Neuron (in vitro differentiated cells): ENCODE measurements around the gene DAZL.

Experiments used
- H2AFZ ChIP-seq: one replicate; pipeline ENCODE4 v1.6.1; 2013; ENCODE audit warnings: low read depth, mild to moderate bottlenecking, inconsistent platforms, low read length, moderate library complexity
- H3K27me3 ChIP-seq: one replicate; pipeline ENCODE4 v1.6.1; 2013; ENCODE audit warnings: low read length; ENCODE audit not compliant: insufficient read depth
- H3K36me3 ChIP-seq: one replicate; pipeline ENCODE4 v1.6.1; 2013; ENCODE audit warnings: low read length; ENCODE audit not compliant: insufficient read depth
- H3K4me1 ChIP-seq: one replicate; pipeline ENCODE4 v1.6.1; 2013; ENCODE audit warnings: low read length; ENCODE audit not compliant: insufficient read depth
- H3K4me3 ChIP-seq: 2 replicates; pipeline ENCODE4 v1.5.1; 2013; ENCODE audit warnings: mild to moderate bottlenecking, low read length, moderate library complexity
- H3K9me3 ChIP-seq: one replicate; pipeline ENCODE4 v1.6.1; 2013; ENCODE audit warnings: low read length

Gene DAZL

DNA sequence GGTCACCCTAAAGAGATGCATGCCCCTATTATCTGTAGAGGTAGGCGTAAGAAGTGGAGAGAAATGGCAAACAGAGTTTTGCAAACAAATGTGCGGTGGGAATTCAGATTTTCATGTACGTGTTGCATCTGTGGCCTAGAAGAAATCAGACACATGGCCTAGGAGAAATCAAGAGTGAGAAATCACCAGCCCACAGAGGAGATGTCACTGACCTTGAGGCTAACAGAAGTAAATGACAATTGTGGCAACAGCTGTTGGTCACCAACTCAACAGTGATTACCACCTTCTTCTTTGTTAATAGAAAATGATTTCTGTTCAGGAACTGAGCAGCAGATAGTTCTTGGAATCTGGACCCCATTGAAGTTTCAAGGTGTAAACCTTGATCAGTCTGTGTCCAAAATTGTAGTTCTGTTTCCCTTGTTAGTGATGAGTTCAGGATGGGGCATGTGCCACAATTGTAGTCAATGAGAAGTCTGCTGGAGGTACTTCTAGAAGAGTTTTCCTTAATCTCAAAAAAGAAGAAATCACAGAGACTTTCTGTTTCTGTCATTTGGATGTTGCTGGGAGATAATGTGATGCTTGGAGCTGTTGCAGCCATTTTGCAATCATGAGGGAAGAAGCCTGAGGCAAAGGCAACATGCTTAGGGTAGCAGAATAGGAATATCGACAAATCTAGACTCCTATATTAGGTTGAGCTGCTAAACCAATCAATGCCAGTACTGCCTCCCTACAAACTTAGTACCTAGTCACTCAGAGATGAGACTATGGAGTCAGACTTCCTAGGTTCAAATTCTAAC lies 57.5 kb downstream of the DAZL start:
- H2AFZ ChIP-seq, result no peak overlapping the region
- H3K4me3 ChIP-seq, result no peak overlapping the region
- no peaks in the 10 kb centered on the region for H3K9me3 ChIP-seq
- H3K36me3 ChIP-seq, result no peaks in the 10 kb centered on the region
- H3K27me3 ChIP-seq, result no peaks in the 10 kb centered on the region
- peaks cover 7% of the 10 kb centered on the region for H3K4me1 ChIP-seq

DNA sequence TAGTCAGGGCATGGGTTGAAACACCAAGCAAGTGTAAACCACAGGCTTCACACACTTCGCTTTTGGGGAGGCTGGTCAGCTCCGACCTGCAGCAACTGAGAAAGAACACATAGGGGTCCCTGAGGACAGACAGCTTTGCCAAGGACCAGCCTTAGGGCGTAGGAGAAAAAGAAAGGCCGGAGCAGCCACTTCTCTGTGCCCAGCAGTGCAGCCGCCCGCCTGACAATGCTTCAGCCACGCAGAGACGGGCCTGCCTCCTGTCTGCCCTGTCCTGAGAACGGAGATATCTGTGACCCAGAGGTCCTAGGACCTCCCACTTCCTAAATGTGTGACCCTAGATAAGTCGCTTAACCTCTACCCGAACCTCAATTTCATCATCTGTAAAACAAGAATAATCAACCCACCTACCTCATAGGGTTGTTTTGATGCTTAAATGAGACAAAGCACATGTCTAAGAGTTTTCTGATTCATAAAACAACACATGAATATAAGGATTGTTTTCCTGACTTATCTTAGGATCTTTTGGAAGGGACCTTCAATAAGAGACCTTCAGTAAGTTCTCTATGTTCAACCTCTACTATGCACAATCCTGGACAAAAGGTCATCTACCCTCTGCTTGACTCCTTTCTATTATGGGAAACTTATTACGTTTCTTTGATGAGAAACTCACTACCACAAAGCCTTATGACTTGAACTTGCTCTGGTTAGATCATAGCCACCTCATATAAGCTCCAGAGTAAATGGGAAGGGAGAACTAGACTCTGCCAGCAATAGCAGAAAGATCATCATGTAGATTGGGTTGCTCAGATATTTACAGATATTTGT lies 58.8 kb downstream of the DAZL start:
- peaks cover 7% of the 10 kb centered on the region for H3K4me1 ChIP-seq
- H3K36me3 ChIP-seq, result no peaks in the 10 kb centered on the region
- H3K27me3 ChIP-seq, result no peaks in the 10 kb centered on the region
- no peak overlapping the region for H2AFZ ChIP-seq
- H3K4me3 ChIP-seq, result no peak overlapping the region
- H3K9me3 ChIP-seq, result no peaks in the 10 kb centered on the region

DNA sequence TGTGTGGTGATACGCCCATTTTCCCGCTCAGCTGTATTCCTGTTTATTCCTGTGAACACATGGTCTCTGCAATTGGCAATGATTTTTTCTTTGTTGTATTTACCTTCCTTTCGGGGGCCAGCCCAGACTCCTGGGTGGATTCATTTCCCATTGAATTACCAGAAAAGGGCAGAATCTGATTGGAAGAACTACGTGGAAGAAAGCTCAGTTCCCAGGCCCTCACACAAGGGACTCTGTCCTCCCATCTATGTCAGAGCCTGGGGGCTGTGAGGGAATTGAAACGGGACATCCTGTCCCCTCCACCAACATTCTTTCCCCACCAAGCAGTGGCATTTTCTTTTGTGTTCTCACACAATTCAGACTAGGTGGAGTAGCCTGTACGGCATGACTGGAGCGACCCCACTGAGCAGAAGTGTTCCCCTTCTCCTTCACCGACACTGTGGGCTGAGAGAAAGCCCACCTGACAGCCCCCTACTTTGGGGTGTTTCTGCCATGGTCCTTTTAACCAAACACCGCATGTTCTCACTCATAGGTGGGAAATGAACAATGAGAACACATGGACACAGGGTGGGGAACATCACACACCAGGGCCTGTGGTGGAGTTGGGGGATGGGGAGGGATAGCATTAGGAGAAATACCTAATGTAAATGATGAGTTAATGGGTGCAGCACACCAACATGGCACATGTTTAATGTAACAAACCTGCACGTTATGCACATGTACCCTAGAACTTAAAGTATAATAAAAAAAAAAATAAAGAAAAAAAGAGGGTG lies 59.6 kb downstream of the DAZL start:
- Histone ChIP-seq H3K9me3 (no peaks in the 10 kb centered on the region), H2AFZ (no peak overlapping the region), H3K4me3 (no peak overlapping the region), H3K4me1 (peaks cover 6% of the 10 kb centered on the region), H3K36me3 (no peaks in the 10 kb centered on the region), H3K27me3 (no peaks in the 10 kb centered on the region)

DNA sequence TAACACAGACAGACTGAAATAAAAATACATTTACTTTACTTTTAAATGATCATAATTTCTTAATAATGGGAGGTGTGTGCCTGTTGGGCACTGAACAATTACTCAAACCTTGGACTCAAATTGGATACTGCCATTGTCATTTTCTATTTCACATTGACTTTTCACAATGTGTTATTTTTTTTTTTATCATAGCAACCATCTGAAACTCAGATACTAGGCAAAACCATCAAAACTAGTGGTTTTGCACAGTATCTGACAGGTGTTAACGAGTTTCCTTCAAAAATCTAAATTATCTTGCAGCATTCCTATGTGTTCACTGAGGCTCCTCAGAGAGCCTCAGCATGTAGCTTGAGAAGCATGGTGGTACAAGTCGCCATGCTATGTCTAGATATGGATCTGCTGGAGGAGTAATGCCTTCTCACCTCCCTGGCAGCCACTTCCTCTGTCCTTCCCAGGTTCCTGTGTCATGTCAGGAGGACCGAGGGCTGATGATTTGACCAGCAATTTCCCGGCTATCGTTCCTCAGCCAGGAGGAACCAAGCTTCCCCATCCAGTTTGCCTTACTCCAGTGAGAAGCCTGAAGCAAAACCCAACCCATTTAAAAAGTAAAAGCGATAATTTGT lies 61.9 kb downstream of the DAZL start:
- Histone ChIP-seq H3K36me3 (no peaks in the 10 kb centered on the region), H2AFZ (no peak overlapping the region), H3K27me3 (no peaks in the 10 kb centered on the region), H3K4me3 (no peak overlapping the region), H3K9me3 (no peaks in the 10 kb centered on the region), H3K4me1 (no peaks in the 10 kb centered on the region)

DNA sequence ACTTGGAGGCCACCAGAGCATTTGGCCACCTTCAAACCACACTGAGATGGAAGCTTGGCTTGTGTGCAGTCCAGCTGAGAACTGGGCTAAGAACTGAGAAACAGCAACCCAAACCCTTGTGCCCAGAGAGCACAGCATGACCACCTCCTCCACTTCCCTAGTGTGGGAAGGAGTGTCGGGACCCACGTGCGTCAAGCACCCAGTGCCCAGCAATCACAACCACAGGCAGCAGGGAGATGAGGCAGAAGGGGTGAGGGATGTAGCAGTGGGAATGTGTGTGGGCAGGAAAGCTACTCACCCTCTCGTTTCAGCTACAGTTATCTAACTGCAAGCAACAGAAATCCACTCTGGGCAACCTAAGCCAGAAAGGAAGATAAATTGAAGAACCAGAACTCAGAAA lies 66.7 kb downstream of the DAZL start:
- no peaks in the 10 kb centered on the region for H3K9me3 ChIP-seq
- no peak overlapping the region for H3K4me3 ChIP-seq
- H3K4me1 ChIP-seq, result peaks cover 6% of the 10 kb centered on the region
- H2AFZ ChIP-seq, result no peak overlapping the region
- H3K27me3 ChIP-seq, result no peaks in the 10 kb centered on the region
- no peaks in the 10 kb centered on the region for H3K36me3 ChIP-seq

DNA sequence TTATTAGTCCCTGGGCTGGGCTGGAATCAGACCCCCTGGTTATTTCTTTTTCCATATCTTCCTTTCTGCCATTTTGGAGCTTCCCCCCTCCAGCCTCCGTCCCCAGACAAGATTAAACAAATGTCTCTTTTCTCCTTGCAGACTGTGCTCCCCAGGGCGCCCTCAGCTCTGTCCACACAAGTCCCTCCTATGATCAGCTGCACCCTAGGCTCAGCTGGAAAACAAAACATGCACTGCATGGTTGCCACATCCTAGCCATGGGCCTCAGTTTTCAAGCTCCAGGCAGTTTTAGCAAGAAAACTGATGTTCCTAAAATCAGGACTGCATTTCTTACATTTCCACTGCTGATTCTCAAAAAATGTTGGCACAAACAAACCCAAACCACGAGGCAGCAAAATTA lies 68.2 kb downstream of the DAZL start:
- H3K27me3 ChIP-seq, result no peaks in the 10 kb centered on the region
- H2AFZ ChIP-seq, result no peak overlapping the region
- peaks cover 6% of the 10 kb centered on the region for H3K4me1 ChIP-seq
- H3K9me3 ChIP-seq, result no peaks in the 10 kb centered on the region
- no peak overlapping the region for H3K4me3 ChIP-seq
- no peaks in the 10 kb centered on the region for H3K36me3 ChIP-seq
